Measurements from ENCODE around the gene DBN1. TPM values are rescaled to one million over a fixed set of nuclear protein-coding genes. Genes with fewer than 3 reads are reported as not detected.

Gene DBN1
- total and polyA plus RNA-seq, 2 donors (not counting 3 experiments of a cell fraction or from before 2014, with no cell fraction given) = 198 to 336 TPM

GRCh38 chr5:177468329-177468684, 5.1 kb downstream of the DBN1 start:
- peaks cover 49% of the 10 kb centered on the region for H3K79me2 ChIP-seq (ENCODE audit: control insufficient read depth, insufficient read depth, low read length)
- DNase-seq (ENCODE audit: low read depth, low spot score) (no peak), FAIRE-seq (no peak)
- intact Hi-C loops (cut with micrococcal nuclease) = no loop called here
- ChIA-PET POLR2A (no interaction called here), CTCF (interaction anchor here (1.0 kb wide), 1 partner anchor 13 kb away, joined by 7 read pairs; no protein-coding TSS in a partner anchor)
- H3K27ac ChIP-seq (ENCODE audit: insufficient read depth, low read depth, low read length) = no peak overlapping the region
- H2AFZ ChIP-seq (ENCODE audit: low read depth, low read length) = no peak overlapping the region
- H3K4me2 ChIP-seq (ENCODE audit: insufficient read depth, low read length) = no peak overlapping the region
- H3K9me1 ChIP-seq (replicated peaks; ENCODE audit: control insufficient read depth, extremely low read depth, insufficient read depth, low read length) = no peaks in the 10 kb centered on the region
- dilution Hi-C loops (cut with MboI; ENCODE audit: extremely low pct_ligation_motif_present, low sequenced_read_pairs) = no loop called here
- H3K27me3 ChIP-seq (ENCODE audit: control insufficient read depth in 2 of 2, insufficient read depth in 2 of 2, low read length in 2 of 2) = no peaks in the 10 kb centered on the region
- H3K9ac ChIP-seq (replicated peaks; ENCODE audit: extremely low read depth, insufficient read depth, low read length) = no peak overlapping the region
- H4K20me1 ChIP-seq (replicated peaks; ENCODE audit: control insufficient read depth, extremely low read depth, insufficient read depth, low read length) = no peaks in the 10 kb centered on the region
- no peak overlapping the region for H3K4me3 ChIP-seq (replicated peaks in 1 of 3; ENCODE audit: insufficient read depth in 1 of 3, low read depth in 1 of 3, low read length in 3 of 3)
- TF ChIP-seq POLR2A (IDR thresholded peaks at IDR 0.05; ENCODE audit: low read depth, low read length) (no peak), CTCF (IDR thresholded peaks at IDR 0.05; ENCODE audit: extremely low read depth in 1 of 2, insufficient read depth in 1 of 2, low read depth in 1 of 2, low read length in 2 of 2) (no peak), EZH2 (IDR thresholded peaks at IDR 0.05; ENCODE audit: borderline replicate concordance, low read depth, low read length, severe bottlenecking) (no peak), GATA2 (IDR thresholded peaks at IDR 0.05; ENCODE audit: insufficient read depth, insufficient read length, low read depth, low read length) (no peak), FOS (IDR thresholded peaks at IDR 0.05; ENCODE audit: borderline replicate concordance, insufficient read depth, low read length) (no peak), JUN (IDR thresholded peaks at IDR 0.05; ENCODE audit: borderline replicate concordance, insufficient read depth, insufficient read length, low read depth) (no peak), MAX (IDR thresholded peaks at IDR 0.05; ENCODE audit: insufficient read depth, insufficient read length) (no peak), MYC (IDR thresholded peaks at IDR 0.05; ENCODE audit: low read depth, low read length) (no peak), POLR2AphosphoS5 (IDR thresholded peaks at IDR 0.05; ENCODE audit: insufficient read depth, low read depth, low read length) (no peak)
- no TSS peak for BruUV-seq (replicated peaks)
- peaks cover 16 to 34% of the 10 kb centered on the region in 2 experiments for H3K36me3 ChIP-seq (ENCODE audit: control insufficient read depth in 2 of 2, extremely low read depth in 1 of 2, insufficient read depth in 2 of 2, low read length in 2 of 2)
- no peaks in the 10 kb centered on the region for H3K9me3 ChIP-seq (replicated peaks; ENCODE audit: control insufficient read depth, insufficient read depth, low read length)
- peaks cover 32% of the 10 kb centered on the region for H3K4me1 ChIP-seq (ENCODE audit: control insufficient read depth, extremely low read depth, insufficient read depth, low read length)
